ENCODE results near the gene CAPN6.

CAPN6 gene, protein sequence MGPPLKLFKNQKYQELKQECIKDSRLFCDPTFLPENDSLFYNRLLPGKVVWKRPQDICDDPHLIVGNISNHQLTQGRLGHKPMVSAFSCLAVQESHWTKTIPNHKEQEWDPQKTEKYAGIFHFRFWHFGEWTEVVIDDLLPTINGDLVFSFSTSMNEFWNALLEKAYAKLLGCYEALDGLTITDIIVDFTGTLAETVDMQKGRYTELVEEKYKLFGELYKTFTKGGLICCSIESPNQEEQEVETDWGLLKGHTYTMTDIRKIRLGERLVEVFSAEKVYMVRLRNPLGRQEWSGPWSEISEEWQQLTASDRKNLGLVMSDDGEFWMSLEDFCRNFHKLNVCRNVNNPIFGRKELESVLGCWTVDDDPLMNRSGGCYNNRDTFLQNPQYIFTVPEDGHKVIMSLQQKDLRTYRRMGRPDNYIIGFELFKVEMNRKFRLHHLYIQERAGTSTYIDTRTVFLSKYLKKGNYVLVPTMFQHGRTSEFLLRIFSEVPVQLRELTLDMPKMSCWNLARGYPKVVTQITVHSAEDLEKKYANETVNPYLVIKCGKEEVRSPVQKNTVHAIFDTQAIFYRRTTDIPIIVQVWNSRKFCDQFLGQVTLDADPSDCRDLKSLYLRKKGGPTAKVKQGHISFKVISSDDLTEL

DNA sequence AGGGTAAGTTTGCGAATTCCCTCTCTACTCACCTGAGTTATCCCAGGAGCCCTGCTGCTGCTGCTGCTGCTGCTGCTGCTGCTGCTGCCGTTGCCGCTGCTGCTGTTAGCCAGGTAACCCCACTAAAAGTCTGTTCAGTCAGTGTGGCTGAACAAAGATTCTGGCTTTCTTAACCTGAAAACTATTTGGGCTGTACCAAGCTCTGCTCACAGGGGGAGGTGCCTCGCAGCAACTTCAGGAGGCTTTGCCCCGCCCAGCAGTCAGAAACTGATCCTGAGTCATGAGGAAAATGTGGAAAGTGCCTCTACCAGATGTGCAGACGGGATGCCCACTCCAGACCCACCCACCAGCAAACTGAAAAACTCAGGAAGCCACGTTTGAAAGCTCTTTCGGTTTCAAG, at the start of gene CAPN6:
CAPN6 (minus strand) TSS at position 145 of the 400 bp plus-strand sequence. CDS start 6,547 bp downstream, outside the sequence.
- no peak for DNase-seq

- DNase-seq, result no peak
Measured at GRCh38 chrX:111319451-111319850, 49.2 kb upstream of the CAPN6 start.

DNA sequence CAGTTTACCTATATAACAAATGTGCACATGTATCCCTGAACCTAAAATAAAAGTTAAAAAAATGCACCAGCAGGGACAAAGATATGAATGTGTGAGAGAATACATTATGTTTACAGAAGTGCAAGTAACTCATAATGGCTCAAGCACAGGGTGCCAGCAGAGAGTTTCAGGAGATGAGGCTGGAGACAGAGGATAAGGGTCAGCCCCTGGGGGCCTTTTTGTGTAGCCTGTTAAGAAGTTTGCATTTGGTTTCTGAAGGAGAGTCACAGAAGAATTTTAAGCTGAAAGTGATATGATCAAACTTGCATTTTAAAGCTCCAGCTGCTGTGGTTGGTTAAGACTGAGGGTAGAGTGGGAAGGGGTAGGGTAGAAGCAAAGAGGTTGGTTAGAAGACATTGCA, 48.6 kb upstream of the CAPN6 start:
- DNase-seq, result no peak

GRCh38 chrX:111309083-111309482, 38.8 kb upstream of the CAPN6 start:
- peak in 1 of 2 experiments; percentile 6 for DNase-seq

GRCh38 chrX:111308039-111308438, 37.8 kb upstream of the CAPN6 start:
- DNase-seq, result no peak

DNA sequence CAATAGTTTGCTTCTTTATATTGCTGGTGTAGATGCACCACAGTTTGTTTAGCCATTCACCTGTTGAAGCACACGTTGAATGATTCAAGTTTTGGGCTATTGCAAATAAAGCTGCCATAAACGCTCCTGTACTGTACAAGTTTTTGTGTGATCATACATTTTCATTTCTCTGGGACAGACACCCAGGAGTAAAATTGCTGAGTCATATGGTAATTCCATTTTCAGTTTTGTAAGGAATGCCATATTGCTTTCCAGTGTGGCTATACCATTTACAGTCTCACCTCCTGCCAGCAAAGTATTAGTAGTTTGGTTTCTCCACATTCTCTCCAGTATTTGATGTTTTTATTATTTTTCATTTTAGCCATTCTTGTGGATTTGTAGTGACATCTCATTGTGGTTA, 32.0 kb upstream of the CAPN6 start:
- DNase-seq, result no peak

DNA sequence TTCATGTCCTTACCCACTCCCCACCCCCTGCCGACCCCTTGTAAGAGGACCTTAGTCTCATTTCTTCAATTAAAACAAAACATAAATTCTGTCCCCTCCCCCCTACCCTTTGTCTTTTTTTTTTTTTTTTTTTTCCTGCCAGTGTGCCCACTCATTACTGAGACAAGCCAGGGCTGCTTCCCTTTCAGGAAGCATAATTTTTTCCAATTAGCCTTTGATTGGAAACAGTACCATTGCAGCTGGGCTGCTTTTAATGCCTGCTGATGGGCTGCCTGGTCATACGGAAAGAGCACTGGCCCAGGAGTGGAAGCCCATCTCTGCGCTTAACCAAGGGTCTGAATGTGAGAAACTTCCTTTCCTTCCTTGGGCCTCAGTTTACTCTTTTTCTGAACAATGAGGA, 18.6 kb upstream of the CAPN6 start:
- no peak for DNase-seq

DNA sequence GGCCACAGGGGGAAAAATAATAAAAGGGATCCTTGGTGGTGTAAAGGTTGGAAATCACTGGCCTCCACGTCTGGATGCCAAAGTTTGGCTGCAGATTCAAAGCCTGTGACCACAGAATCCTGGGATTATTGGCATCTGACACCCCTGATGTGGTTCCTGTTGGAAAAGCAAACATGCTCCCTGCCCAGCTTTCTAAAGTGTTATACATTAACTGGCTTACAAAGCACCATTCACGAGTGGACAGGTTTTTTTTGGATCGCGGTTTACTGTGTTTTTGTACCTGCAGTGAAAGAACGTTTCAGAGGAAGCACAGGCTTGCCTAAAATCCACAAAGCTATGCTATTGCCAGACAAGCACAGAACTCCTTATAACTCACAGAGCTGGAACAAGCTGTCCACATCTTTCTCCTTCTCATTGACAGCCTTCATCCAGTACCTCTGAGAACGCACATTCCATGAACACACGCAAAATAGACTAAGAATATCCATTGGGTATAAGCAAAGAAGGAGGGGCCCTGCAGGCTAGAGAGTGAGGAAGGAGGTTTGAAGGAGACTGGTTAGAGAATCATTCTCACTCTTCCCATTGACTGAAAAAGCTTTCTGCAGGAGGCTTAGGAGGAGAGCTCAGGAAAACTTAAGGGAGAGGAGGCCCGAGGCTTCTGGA, 14.5 kb upstream of the CAPN6 start:
- DNase-seq, result no peak

DNA sequence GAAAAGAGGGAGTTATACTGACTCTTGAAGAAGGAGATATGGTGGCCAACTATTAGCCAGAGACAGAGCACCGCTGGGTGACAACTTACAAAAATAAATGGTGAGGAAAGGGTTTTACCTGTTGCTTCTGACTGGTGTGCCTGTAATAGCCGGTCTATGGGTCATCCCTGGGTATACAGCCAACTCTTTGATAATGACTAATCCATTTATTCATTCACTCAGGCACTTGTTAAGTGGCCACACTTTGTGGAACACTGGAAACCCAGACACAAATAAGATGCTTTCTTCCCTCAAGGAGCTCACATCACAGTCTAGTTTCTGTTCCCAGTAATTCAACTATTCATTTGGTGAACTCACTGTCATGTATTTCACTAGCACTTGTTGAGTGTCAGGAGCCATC, 13.2 kb upstream of the CAPN6 start:
- DNase-seq, result no peak

DNA sequence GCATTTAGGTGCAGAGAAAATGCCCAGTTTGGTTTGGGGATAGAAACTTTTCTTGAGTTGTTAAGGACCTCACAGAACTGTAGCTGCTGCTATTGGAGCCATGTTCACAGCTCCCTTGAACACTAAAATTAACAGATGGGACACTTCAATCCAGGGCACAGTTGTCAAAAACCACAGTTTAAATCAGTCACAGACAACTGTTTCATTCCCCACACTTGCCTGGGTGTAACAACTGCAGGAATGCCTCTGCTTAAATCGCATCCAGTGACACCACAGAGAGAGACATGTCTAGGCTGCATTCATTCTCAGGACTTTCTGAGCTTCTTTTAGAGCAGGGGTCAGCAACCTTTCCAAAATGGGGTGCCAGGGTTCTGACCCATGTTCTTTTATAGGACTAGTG, 12.7 kb upstream of the CAPN6 start:
- DNase-seq, result no peak

DNA sequence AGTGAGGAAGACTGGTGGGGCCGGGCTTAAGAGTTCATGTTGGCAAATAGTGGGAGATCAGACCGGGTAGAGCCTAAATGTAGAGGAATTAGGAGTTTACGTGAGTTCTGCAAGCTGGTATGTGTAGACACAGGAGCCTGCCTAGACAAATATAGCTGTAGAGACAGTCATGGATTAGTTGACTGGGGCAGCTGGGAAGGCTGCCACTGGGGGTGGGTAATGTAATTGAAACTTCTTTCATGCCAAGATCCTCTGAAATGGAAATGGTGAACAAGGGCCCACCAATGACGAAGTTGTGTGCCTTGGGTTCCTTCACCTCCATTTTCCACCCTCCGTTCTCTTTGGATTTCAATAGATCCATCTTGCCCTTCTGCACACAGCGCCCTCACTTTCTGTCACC, 11.9 kb upstream of the CAPN6 start:
- no peak for DNase-seq

DNA sequence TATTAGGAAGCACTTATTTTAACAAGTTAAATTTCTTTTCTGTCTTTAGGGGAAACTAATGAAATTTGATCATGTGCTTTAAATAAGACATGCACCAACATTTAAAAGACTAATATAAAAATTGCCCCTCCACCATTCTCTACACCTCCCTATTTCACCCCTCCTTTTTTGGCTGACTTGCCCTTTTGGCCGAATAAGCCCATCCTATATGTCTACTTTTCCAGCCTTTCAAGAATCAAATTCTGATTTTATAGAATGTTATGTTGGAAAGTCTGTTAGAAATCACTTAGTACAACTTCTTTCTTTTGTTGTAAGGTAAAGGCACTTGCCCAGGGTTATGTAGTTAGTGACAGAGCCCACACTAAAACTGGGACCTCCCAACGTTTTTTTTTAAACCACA, 1.8 kb downstream of the CAPN6 start:
- no peak for DNase-seq

- DNase-seq, result no peak
Measured at GRCh38 chrX:111265486-111265885, 4.8 kb downstream of the CAPN6 start.

DNA sequence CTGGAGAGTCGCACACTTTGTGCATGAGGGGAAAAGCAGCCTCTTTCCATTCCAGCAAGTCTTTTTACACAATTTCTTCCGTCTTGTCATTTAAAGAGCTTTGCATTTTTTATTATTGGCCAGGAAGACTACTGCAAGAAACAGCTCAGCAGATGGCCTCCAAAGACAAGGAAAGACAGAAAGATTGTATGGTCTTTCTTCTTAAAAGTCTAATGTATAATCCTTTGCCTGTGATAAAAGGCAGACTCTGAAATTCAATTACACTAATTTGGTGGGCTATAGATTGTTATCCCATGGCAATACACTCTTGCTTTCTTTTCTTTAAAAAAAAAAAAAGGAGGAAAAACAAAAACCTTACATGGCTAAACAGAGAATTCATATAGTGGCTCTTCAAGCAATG, 5.9 kb downstream of the CAPN6 start:
- DNase-seq, result no peak

DNA sequence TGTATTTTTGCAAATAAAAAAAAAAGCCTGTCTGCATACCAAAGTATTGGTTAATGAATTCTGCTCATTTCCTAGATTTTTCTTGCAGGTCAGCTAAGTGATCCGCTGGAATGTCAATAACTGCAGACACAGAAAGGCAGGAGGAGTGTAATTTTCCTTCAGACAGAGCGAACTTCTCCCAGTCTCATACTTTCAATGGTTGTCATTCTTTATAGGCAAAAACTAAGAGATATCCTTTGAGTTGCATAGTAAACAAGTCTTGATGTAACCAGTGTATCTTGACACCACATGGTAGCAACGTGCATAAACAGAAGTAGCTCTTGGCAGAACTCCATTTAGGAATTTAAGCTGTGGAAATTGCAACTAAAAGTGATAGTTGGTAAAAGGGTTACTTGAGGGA, 8.2 kb downstream of the CAPN6 start:
- no peak for DNase-seq

DNA sequence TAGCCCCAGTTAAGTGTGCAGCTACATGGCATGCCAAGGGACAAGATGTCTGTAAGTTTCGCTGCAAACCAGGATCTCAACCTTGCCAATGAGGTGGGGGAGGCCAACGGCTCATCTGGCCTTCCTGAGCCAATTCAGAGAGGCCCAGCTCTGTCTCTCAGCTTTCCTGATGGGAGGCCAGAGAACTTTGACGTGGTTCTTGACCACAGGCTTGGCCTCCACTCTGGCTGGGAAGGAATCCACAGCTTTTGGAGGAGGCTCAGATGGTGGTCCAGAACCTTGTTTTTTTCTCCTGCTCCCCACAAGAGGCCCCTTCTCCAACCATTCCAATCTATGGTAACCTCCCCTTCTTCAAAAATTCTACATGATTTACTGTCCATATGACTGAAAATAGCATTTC, 9.8 kb downstream of the CAPN6 start:
- no peak for DNase-seq

DNA sequence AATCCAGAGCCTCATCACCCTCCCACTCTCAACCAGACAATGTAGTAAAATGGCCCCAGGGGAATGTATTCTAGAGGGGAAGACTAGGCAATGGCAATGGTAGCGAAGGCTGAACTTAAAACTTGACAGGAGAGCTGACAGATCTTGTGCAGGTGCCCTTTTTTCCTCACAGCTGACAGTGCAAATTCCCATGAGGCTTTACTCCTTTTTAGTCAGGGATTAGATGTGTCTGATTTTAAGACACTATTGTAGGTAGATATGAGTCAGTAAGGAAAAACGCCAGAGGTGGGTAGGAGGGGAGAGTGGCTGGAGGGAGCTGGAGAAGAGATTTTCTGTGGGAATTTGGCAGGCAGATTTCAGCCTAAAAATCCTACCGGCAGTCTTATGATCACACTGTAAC, 10.7 kb downstream of the CAPN6 start:
- DNase-seq, result no peak

DNA sequence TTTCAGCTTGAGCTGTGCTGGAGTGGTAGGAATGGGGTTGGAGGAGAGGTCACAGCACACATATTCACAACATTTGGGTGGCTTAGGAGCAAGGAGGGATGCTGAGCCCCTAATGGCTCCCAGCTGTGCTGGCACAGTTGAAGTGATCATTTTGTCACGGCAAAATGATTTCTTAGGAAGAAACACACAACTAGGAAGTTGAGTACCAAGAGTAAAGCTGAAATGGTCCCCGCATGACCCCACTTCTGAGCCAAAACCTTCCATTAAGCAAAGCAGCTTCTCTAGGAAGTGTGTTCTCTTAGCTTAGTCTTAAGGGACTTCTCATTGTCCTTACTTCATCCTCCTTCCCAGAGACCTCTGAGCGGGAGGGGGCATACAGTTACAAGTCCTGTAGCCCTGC, 12.6 kb downstream of the CAPN6 start:
- no peak for DNase-seq

DNA sequence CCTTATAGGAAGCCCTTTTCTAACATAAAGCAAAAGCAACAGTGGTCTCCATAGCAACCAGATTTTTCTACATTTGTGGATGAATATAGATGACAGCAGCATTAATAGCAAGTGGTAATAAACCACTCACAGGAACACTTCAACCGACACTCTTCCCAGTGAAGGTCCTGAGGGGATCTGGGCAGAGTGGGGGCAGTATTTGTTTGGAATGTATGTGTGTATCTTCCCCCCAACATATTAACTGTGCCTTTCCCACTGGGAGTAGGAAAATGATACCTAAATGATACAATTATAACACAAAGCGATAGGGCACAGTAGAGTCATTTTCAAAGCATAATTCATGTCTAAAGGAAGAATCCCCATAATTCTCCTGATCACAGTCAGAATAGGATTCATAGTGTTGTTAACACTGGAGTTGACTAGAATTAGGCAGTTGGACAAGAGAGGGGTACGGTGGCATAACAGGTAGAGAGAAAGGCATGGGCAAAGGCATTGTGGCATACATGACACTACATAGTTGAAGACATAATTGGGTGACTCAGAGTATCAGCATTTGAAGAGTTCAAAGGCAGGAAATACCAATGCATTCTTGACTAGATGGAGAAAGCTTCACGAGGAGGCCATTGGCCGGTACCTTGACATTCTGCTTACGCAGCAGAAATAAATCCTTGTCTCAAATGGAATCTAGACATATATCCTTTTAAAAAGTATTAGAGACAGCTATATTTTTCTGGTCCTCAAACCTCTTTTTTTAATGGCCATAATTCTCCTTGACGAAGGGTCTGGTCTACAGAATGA, 15.2 kb downstream of the CAPN6 start:
- DNase-seq, result no peak

DNA sequence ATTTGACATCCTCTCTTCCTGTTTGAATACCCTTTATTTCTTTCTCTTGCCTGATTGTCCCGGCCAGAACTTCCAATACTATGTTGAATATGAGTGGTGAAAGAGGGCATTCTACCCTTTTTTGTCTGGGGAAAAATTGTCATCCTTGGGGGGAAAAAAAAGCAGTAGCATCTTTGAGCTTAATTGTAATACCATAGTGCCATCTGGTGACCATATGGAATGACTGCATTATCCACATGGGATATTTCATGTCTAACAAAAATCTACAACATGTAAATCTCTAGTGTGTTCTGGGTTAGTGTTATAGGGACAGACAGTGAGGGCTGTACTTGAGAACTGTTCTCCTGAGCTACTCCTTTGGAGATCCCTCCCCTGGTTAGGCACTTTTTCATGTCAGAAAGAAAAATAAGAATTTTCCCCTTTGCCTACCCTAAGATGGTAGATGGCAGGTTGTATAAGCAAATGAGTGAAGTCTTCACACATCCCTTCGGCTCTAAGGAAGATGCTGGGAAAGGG, 26.0 kb downstream of the CAPN6 start:
- peak; percentile 11 to 15 for DNase-seq

- DNase-seq, result no peak
Measured at GRCh38 chrX:111216293-111216801, 53.9 kb downstream of the CAPN6 start.

GRCh38 chrX:111207851-111208250, 62.4 kb downstream of the CAPN6 start:
- no peak for DNase-seq

DNA sequence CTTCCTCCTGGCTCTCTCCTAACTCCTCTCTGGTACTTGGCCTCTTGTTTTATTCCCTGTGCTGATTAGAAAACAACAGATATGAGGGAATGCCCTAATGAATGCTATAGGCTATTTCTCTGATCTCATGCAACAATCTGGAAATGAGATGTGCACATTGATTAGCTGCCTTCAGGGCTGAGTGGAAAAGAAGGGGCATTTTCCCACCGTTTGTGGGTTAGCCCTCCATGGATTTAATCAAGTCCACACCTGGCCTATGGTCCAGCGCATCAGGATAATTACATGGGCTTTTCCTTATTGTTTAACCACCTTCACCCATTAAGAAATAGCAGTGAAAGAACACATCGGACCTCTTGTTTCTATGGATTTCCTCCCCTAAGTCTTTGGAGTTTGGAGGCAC, 70.0 kb downstream of the CAPN6 start:
- DNase-seq, result no peak

All from Kasumi-1 (cell line).